GM18870 (cell line): Measurements from ENCODE around the gene ABR.

ENCODE experiments used
- ATAC-seq: cut with Tn5 transposase; IDR thresholded peaks from one replicate; pipeline ENCODE4 v1.9.1; 2021; ENCODE audit warnings: moderate library complexity; ENCODE audit not compliant: unreplicated experiment

The ABR gene

DNA sequence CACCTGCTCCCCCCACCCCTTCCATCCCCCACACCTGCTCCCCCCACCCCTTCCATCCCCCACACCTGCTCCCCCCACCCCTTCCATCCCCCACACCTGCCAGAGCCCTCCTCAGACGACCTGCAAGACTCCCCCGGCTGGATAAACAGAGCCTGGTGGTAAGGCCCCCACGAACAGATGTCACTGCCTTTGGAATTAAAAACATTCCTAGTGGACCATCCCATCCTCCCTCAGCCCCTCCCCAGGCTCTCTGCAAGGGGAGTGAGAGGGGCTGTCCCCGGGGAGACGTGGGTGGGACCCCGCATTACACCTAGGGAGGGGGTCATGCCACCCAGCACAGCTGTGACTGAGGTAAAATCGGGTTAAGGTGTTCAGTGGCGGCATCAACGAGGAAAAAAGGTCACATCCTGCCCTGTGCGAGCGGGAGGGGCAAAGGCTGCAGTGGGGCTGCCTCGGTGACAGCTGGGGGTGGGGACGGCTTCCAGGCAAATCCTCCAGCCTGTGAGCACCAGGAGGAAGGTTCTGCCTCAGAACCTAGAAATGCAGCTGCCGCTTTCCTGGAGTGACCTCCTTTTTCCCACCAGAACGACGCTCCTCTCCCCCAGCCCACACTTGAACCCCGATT, 144.1 kb downstream of the ABR start:
- no peak for ATAC-seq

GRCh38 chr17:1034652-1035210, 145.1 kb downstream of the ABR start:
- ATAC-seq = no peak

- ATAC-seq = no peak
Observed at GRCh38 chr17:1033503-1033902, 146.3 kb downstream of the ABR start.

GRCh38 chr17:1032391-1032790, 147.4 kb downstream of the ABR start:
- ATAC-seq = no peak

GRCh38 chr17:1031711-1032110, 148.1 kb downstream of the ABR start:
- no peak for ATAC-seq

GRCh38 chr17:1030684-1031532, 148.9 kb downstream of the ABR start:
- no peak for ATAC-seq

DNA sequence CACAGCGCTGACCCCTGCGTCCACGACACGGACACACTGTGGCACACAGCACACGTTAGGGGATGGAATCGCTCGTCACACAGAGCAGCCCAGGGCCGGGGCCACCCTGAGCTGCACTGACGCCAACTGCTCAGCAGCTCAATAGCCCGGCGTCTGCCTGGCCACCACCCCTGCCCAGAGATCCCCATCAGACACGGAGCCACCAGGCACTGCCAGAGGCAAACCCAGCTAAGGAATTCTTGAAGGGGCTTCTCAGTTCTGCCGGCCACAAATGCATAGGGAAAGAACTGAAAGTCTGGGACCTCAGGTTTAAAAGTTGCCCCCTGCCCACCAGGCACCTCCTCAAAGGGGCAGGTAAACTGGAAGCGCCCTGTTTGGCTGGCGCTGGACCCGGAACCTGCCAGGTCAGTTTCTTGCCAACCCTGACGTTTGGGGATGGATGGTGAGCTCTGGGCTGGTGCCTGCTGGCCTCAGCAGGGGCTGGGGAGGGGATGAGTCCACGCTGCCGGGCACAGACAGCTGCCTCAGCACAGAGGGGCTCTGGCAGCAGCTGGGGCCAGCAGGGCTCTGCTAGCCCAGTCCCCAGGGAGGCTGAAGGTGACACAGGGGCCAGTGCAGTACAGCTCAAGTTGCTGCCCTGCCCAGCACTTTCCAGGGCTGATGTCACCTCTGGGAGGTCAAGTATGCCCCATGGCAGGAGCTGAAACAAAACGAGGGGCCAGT, 149.7 kb downstream of the ABR start:
- no peak for ATAC-seq

GRCh38 chr17:1029196-1029921, 150.4 kb downstream of the ABR start:
- no peak for ATAC-seq

DNA sequence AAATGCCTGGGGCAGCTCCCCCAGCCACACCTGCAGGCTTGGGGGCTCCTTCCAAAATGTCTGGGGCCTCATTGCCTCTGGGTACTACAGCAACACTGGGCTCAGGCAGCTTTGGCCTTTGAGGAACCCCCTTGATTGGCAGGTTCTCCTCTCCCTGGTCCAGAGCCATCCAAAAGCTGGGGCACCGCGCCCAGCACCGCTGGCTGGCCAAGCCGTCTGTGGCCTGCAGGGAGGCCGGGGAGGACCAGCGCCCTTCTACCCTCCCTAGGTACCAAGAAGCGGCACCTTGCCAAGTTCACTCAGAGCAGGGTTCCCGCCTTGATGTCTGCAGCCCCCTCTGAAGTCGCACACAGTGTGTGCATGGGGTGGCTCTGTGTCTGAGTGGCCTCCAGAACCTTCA, 152.7 kb downstream of the ABR start:
- no peak for ATAC-seq

DNA sequence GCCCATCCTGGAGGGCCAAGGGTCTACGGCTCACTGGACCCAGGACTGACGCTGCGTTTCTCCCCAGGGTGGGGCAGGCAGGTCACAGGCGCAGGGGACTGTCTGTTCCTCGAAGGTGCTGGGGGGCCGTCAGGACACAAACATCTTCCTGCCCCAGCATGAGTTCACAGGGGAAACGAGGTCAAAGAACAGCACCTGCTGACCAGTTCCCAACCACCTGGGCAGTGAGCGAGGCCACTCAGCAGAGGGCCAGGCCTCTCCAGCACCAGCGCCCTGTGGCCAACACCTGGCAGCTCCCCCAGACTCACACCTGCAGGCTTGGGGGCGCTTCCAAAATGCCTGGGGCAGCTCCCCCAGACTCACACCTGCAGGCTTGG, 153.2 kb downstream of the ABR start:
- ATAC-seq = no peak

DNA sequence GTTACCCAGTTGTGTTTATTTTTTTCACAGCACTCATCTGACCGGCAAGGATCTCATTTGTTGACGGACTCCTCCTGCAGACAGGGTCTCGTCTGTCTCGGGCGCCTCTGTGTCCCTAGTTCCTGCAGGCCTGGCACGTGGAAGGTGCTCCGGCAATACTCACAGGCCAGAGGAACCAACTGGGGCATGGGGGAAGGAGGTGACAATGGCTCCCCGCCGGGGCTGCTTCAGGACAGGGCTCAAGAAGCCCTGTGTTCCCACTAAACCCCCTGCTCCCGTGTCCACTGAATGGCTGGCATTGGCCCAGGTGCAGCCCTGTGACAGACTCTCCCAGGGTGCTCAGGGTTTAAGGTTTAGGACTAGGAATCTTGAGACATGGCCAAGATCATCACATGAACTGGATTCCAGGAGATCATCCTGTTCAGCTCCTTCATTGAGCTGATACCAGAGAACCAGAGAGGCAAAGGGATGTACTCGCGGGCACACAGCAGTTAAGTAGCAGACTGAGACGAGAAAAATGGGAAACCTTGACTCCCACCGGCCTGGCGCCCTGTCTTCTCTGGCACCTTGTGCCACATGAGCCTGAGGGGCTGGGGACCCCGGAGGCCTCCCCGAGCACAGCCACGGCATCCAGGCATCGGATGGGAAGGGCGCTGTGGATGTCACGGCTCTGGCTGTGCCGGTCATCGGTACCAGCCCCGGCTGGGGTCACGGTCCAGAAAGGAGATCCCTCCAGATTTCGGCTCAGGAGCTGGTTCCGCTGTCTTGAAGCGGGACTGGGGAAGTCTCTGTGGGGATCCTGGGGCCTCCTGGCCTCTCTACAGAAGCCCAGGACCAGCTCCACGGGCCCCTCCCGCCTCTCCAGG, 153.8 kb downstream of the ABR start:
- ATAC-seq = no peak

GRCh38 chr17:1024076-1024475, 155.7 kb downstream of the ABR start:
- no peak for ATAC-seq

DNA sequence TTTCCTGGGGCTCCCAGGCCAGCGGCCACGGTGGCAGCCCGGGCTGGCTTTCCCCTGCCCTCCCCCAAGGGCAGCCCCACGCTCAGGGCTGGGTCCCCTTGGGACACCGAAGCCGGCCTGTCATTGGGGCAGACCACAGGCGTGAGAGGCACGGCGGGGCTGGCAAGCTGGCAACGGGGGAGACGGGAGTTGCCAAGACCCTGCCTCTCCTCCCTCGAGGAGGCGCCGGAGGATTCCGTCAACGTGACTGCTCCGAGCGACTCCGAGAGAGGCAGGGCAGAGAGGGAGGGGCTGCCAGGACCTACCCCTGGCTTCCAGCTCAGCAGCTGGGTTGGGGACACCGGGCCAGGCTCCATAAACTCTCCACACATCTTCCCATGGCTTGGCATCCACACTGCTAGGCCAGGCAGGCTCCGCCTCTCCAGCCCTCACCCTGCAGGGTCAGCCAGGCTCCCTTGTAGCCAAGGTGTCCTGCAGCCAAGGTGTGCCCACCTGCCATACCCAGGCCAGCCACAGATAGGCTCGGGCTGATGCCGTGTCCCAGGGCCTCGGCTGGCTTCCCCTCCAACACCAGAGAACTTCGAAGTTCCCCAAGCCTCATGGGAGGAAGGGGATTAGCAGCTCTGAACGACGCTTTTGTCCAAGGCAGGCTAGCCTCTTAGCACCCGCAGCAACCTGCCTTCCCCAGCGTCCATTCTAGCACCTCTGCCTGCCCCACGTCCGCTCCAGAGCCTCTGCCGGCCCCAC, 157.3 kb downstream of the ABR start:
- no peak for ATAC-seq

DNA sequence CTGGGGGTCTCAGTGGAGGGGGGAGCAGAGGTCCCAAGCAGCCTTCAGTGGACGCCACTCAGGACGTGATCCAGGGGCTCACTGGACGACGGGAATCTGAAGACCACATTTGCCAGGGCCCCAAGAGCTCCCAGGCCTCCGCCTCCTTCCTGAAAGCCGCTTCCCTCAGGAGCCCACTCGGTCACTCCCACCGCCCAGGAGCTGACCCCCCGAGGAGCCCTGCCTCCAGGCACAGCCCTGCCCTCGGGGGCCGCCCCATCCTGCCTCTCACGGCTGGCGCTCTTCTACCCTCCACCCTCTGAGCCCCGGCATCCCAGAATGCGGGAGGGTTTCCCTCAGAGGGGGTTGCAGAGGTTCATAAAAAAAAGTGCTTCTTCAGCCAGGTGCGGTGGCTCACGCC, 158.6 kb downstream of the ABR start:
- no peak for ATAC-seq

DNA sequence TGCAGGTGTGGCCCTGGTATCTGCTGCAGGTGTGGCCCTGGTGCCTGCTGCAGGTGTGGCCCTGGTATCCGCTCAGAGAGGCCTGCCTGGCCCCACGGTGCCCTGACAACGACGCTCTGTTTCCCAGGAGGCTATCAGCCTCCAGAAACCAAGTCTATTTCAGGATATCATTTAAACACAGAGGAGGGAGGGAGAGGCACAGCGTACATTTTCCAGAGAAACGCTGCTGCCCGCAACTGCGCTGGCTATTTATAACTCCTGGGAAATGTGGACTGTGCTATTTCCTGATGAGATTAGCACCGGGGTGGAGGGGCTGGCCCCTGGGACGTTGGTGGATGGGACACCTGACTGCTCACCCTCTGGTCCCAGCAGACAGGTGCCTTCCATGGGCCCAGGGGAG, 160.3 kb downstream of the ABR start:
- ATAC-seq = no peak

DNA sequence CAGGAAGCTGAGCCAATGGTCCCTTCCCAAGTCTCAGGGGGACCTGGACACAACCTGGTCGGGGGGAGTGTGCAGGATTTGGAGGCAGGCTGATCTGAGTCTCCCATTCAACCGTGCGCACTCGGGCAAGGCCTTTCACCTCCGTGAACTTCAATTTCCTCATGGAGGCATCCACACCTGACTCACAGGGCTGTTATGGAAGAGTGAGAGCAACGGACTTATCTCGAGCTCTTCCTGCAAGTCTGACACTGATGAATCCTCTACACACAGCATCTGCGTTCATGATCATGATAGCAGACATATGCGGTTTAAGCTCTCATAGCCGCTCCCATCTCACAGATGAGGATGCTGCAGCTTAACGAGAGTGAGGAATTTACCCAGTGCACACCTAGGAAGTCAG, 161.2 kb downstream of the ABR start:
- ATAC-seq = no peak

DNA sequence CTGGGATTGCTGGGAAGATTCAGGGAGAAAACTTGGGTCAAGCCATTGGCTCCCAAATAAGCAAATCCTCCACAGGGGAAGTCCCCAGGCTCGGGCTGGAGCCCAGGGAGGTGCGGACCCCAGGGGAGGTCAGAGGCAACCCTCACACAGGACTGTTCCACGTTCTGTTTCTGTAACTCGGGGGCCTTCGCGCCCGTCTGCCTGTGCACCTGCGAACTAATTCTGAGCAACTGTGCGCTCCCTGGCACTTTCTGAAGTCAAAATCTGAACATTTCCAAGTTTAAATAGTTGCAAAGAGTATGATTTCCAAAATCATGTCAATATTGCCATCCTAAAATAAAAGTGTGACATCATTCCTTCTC, 166.1 kb downstream of the ABR start:
- no peak for ATAC-seq

DNA sequence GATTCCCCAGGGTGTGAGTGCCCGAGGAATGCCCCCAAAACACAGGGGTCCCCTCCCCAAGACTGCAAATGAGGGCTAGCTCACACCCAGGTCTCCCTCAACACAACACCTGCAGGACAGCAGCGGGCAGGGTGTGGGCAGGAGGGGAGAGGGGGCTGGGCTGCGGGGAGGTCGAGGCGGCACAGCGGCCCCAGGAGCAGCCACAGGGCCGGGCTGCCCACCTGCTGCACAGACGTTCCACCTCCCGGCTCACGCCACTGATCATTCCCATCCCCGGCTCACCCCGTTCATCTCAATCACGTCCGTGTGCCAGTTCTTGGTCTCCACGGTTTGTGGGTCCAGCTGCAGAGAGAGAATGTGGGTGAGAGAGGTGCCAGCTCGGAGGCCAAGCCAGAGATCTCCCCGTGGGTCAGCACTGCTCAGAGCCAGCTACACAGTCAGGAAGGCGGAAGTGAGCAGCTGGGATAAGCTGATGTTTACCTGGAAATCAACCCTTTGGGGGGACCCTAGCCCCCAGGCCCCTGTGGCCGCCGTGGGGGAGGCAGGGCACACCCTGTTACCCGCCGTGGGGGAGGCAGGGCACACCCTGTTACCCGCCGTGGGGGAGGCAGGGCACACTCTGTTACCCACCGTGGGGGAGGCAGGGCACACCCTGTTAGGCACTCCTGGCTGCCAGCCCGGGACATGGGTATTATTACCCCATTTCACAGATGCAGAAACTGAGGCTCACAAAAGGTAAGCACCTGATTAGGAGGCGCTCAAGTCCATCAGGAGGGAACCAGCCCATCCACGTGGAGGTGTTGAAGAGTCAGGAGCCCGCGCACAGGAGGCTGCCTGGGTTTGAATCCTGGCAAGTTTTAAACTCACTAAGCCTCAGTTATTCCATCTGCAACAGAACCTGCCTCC, 166.7 kb downstream of the ABR start:
- no peak for ATAC-seq
